Measurements from ENCODE around the gene DDX19B. TPM values are rescaled to one million over a fixed set of nuclear protein-coding genes. Genes with fewer than 3 reads are reported as not detected.
"Not testable (repeated sequence)": the region's sequence is repeated elsewhere in the genome, so short reads cannot be mapped to it uniquely, and the experiment has no call there.

DDX19B gene
- 33.7 and 42.2 TPM in 2 replicates for total RNA-seq

DNA sequence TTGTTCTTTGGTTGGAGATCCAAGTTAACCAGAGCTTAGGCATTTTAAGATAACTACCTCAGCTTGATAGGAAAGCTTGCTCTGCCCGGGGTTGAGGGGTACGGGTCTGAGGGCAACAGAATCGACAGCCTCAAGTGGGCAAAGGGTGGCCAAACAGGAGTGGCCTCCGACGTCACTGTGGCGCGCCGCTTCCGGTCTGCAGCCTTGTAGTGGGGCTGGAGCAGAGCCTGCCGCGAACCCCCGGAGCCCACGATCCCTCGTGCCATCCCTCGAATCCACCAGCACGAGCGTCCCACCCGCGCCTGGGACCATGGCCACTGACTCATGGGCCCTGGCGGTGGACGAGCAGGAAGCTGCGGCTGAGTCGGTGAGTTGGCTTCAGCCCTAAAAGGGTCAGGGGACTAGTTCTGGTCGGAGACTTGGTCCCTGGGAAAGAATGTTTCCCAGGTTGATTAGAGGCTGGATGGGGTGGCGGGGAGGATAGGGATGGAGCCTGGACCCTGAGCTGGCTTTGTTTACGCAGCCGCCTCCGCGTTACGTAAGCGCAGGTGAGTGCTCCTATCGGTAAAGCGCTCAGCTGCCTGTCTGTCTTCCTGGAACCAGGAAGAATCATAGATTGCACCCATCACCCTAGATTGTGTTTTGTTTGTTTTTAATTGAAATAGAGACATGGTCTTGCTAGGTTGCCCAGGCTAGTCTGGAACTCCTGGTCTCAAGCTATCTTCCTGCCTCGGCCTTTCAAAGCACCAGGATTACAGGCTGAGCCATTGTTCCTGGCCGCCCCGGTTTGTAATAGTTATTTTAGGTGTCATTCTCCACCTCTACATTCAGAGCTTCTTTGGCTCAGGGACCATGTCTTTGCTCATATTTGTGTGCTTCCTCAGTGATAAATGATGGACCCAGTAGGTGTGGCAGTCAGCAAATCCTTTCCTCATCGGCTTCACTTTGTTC, at the start of gene DDX19B:
Gene DDX19B (plus strand): TSS at position 199 of the 951 bp plus-strand sequence. CDS start 112 bp downstream, at position 311.
- Mint-ChIP-seq H3K27ac (peak within 1 kb of the TSS; percentile 95), H3K4me3 (peak within 1 kb of the TSS; percentile 95), H3K27me3 (no peaks in the 10 kb centered on the region), H3K4me1 (peaks cover 33% of the 10 kb centered on the region), H3K9me3 (peaks cover 6% of the 10 kb centered on the region), H3K36me3 (ENCODE audit: low read depth) (peaks cover 28% of the 10 kb centered on the region)
- TF ChIP-seq CTCF (IDR thresholded peaks at IDR 0.05) = no peak
- DNase-seq (peak; percentile 59), ATAC-seq (ENCODE audit: low read depth) (peak; percentile 91)
- ChIA-PET POLR2A (interaction anchor here (0.6 to 4.0 kb wide), 16 partner anchors 8 to 1572 kb away, joined by 3 to 74 read pairs (median 4); partner anchors contain the start of genes AARS1, DDX19A and EXOSC6), CTCF (interaction anchor here (0.7 to 2.1 kb wide), 2 partner anchors 10 to 80 kb away, joined by 3 to 5 read pairs; partner anchors contain the start of gene AARS1)
- intact Hi-C loops (cut with micrococcal nuclease) = loop anchor here (1.0 kb wide), 2 partner anchors 10 to 47 kb away; partner anchors contain the start of genes AARS1 and DDX19A

- peak overlapping the region; percentile 57 for H3K4me3 Mint-ChIP-seq
- POLR2A ChIA-PET = interaction anchor here (0.5 kb wide), 1 partner anchor 868 kb away, joined by 3 read pairs; no protein-coding TSS in a partner anchor
- CTCF ChIA-PET = not testable (repeated sequence)
These were observed 49.3 kb upstream of the DDX19B start for GRCh38 chr16:70249697-70250096.

GRCh38 chr16:70250748-70251628, 48.0 kb upstream of the DDX19B start:
- ChIA-PET CTCF (interaction anchor here (1.2 kb wide), 1 partner anchor 17 kb away, joined by 3 read pairs; no protein-coding TSS in a partner anchor), POLR2A (interaction anchor here (0.6 to 2.9 kb wide), 8 partner anchors 13 to 274 kb away, joined by 3 to 37 read pairs (median 5); partner anchors contain the start of genes AARS1, DDX19A and DDX19B)
- H3K4me3 Mint-ChIP-seq = peak overlapping the region; percentile 80
- peaks cover 26% of the 10 kb centered on the region for H3K4me1 Mint-ChIP-seq
- no peaks in the 10 kb centered on the region for H3K9me3 Mint-ChIP-seq
- H3K36me3 Mint-ChIP-seq (ENCODE audit: low read depth) = peaks cover 56% of the 10 kb centered on the region
- intact Hi-C loops (cut with micrococcal nuclease) = loop anchor here (1.0 to 10.0 kb wide), 4 partner anchors 38 to 272 kb away; partner anchors contain the start of genes AARS1, COG4, DDX19A and SF3B3
- no peaks in the 10 kb centered on the region for H3K27me3 Mint-ChIP-seq
- H3K27ac Mint-ChIP-seq = peak overlapping the region; percentile 71
- DNase-seq (no peak), ATAC-seq (ENCODE audit: low read depth) (peak; percentile 49)
- TF ChIP-seq CTCF (IDR thresholded peaks at IDR 0.05) = no peak

More at GRCh38 chr16:70249697-70250096, 49.3 kb upstream of the DDX19B start:
- not testable (repeated sequence) for DNase-seq; H3K27ac Mint-ChIP-seq; H3K9me3 Mint-ChIP-seq; ATAC-seq (ENCODE audit: low read depth); H3K27me3 Mint-ChIP-seq
- H3K36me3 Mint-ChIP-seq (ENCODE audit: low read depth) = peaks cover 43% of the 10 kb centered on the region
- intact Hi-C loops (cut with micrococcal nuclease) = loop anchor here (2.0 to 10.0 kb wide), 2 partner anchors 39 to 85 kb away; partner anchors contain the start of gene AARS1
- H3K4me1 Mint-ChIP-seq = peaks cover 26% of the 10 kb centered on the region

DNA sequence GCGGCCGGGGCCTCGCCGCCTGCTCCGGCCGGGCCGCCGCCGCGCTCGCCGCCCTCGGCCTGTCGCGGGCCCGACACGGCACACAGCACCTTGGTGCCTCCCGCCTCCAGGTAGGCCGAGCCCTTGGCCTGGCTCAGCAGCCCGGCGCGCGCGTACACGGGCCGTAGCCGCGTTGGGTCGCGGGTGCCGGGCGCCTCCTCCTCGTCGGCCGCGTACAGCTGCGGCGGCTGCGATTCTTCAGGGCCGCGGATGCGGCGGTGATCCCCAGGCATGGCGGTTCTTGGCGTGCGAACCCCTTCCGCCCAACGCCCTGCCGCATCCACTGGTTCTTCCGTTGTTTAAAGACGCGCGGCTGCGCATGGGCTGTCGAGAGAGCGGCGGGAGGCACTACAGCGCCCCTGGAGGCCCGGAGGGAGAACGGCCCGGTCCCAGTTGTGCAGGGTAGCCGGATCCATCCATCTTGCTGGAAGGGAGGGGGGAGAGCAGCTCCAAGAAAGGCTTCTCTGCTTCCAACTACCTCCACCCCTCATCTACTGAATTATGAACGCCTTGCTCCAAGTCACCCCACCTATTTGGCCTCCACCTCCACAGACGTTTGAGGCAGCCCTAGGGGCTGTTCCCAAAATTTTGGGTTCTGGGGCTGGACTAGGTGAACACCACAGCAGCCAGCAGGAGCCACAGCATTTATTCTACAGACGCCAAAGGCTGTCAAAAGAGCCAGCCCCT, 47.2 kb upstream of the DDX19B start, which contains the start of gene EXOSC6:
Gene EXOSC6 (minus strand): TSS at position 312 of the 726 bp plus-strand sequence. CDS start 40 bp downstream, at position 272.
- DNase-seq = peak; percentile 87
- Mint-ChIP-seq H3K4me1 (peaks cover 24% of the 10 kb centered on the region), H3K9me3 (no peaks in the 10 kb centered on the region), H3K4me3 (peak within 1 kb of the TSS; percentile 89), H3K36me3 (ENCODE audit: low read depth) (peaks cover 61% of the 10 kb centered on the region), H3K27me3 (no peaks in the 10 kb centered on the region), H3K27ac (peak within 1 kb of the TSS; percentile 94)
- ChIA-PET CTCF (interaction anchor here (1.2 kb wide), 2 partner anchors 17 to 93 kb away, joined by 3 to 5 read pairs; no protein-coding TSS in a partner anchor), POLR2A (interaction anchor here (0.6 to 2.9 kb wide), 9 partner anchors 14 to 273 kb away, joined by 3 to 37 read pairs (median 5); partner anchors contain the start of genes AARS1, DDX19A and DDX19B)
- peak; percentile 88 for TF ChIP-seq CTCF (IDR thresholded peaks at IDR 0.05)
- intact Hi-C loops (cut with micrococcal nuclease) = loop anchor here (1.0 to 10.0 kb wide), 5 partner anchors 13 to 272 kb away; partner anchors contain the start of genes AARS1, COG4, DDX19A and SF3B3
- ATAC-seq (ENCODE audit: low read depth) = peak; percentile 96

All from activated B cell treated with CpG ODN at 0.5 μM for 24 hours (primary cell).